ENCODE data around the gene SHMT2.

The SHMT2 gene

GRCh38 chr12:57229634-57230380, at the start of gene SHMT2:
TSS of gene SHMT2 (plus strand) at chr12:57229711. CDS start at chr12:57229779, 68 bp downstream.
- DNase-seq (ENCODE audit: low read depth), result peak; percentile 79

GRCh38 chr12:57180321-57180989, 49.1 kb upstream of the SHMT2 start:
- DNase-seq (ENCODE audit: low read depth), result no peak

GRCh38 chr12:57181072-57181471, 48.4 kb upstream of the SHMT2 start:
- DNase-seq (ENCODE audit: low read depth), result no peak

GRCh38 chr12:57181561-57182155, 47.9 kb upstream of the SHMT2 start:
- no peak for DNase-seq (ENCODE audit: low read depth)

GRCh38 chr12:57182918-57183575, 46.5 kb upstream of the SHMT2 start:
- DNase-seq (ENCODE audit: low read depth), result no peak

GRCh38 chr12:57183939-57184725, 45.4 kb upstream of the SHMT2 start:
- DNase-seq (ENCODE audit: low read depth), result no peak

GRCh38 chr12:57185403-57185802, 44.1 kb upstream of the SHMT2 start:
- no peak for DNase-seq (ENCODE audit: low read depth)

GRCh38 chr12:57185906-57186508, 43.5 kb upstream of the SHMT2 start:
- no peak for DNase-seq (ENCODE audit: low read depth)

- DNase-seq (ENCODE audit: low read depth), result no peak
These were observed 42.1 kb upstream of the SHMT2 start for GRCh38 chr12:57187222-57188089.

GRCh38 chr12:57188090-57188425, 41.5 kb upstream of the SHMT2 start:
- DNase-seq (ENCODE audit: low read depth), result no peak

GRCh38 chr12:57190037-57190436, 39.5 kb upstream of the SHMT2 start:
- DNase-seq (ENCODE audit: low read depth), result no peak

GRCh38 chr12:57190821-57191220, 38.7 kb upstream of the SHMT2 start:
- DNase-seq (ENCODE audit: low read depth), result no peak

- DNase-seq (ENCODE audit: low read depth), result no peak
These were observed 38.1 kb upstream of the SHMT2 start for GRCh38 chr12:57191410-57191809.

GRCh38 chr12:57192920-57193319, 36.6 kb upstream of the SHMT2 start:
- no peak for DNase-seq (ENCODE audit: low read depth)

GRCh38 chr12:57193706-57194245, 35.7 kb upstream of the SHMT2 start:
- DNase-seq (ENCODE audit: low read depth), result no peak

- DNase-seq (ENCODE audit: low read depth), result no peak
These were observed 35.3 kb upstream of the SHMT2 start for GRCh38 chr12:57194253-57194652.

- no peak for DNase-seq (ENCODE audit: low read depth)
These were observed 34.3 kb upstream of the SHMT2 start for GRCh38 chr12:57195186-57195585.

- DNase-seq (ENCODE audit: low read depth), result no peak
These were observed 33.7 kb upstream of the SHMT2 start for GRCh38 chr12:57195611-57196371.

GRCh38 chr12:57196439-57196838, 33.1 kb upstream of the SHMT2 start:
- DNase-seq (ENCODE audit: low read depth), result no peak

GRCh38 chr12:57196956-57197355, 32.6 kb upstream of the SHMT2 start:
- DNase-seq (ENCODE audit: low read depth), result no peak

All from non-pigmented ciliary epithelial cell (primary cell).